ENCODE results near the gene GALNT10. TPM values are rescaled to one million over a fixed set of nuclear protein-coding genes. Genes with fewer than 3 reads are reported as not detected.

Gene GALNT10
- total and polyA plus RNA-seq, 2 of the 4 experiments (the other 2 are of a cell fraction), result 46.2 to 67.0 TPM

GRCh38 chr5:154394307-154394706, 203.8 kb downstream of the GALNT10 start:
- ATAC-seq (ENCODE audit: low read depth) (no peak), DNase-seq (no peak)
- Histone ChIP-seq H4K8ac (ENCODE audit: low read depth in 2 of 2, low read length in 2 of 2) (no peak overlapping the region), H2BK15ac (ENCODE audit: low read depth, low read length) (no peak overlapping the region), H3K18ac (ENCODE audit: low read depth, low read length) (no peak overlapping the region), H3K23ac (ENCODE audit: low read depth, low read length) (no peak overlapping the region), H4K5ac (ENCODE audit: low read depth, low read length) (no peak overlapping the region), H2BK120ac (ENCODE audit: low read depth, low read length) (no peak overlapping the region), H4K91ac (ENCODE audit: insufficient read depth, low read depth, low read length) (no peak overlapping the region), H3K14ac (replicated peaks; ENCODE audit: low read depth, low read length) (no peak overlapping the region), H2BK5ac (ENCODE audit: low read depth, low read length, poor library complexity, severe bottlenecking) (no peak overlapping the region), H3K9me3 (ENCODE audit: control insufficient read depth, insufficient read depth, low read length) (no peaks in the 10 kb centered on the region), H3K27me3 (ENCODE audit: control insufficient read depth, insufficient read depth, low read length) (no peaks in the 10 kb centered on the region), H3K27ac (ENCODE audit: insufficient read depth, low read length) (no peak overlapping the region), H3K4me2 (ENCODE audit: low read depth, low read length) (no peak overlapping the region), H2AK5ac (ENCODE audit: low read depth, low read length) (no peak overlapping the region), H3K9ac (ENCODE audit: low read depth, low read length) (no peak overlapping the region), H2BK20ac (ENCODE audit: low read depth, low read length) (no peak overlapping the region), H3K9me1 (ENCODE audit: insufficient read depth, low read length) (peaks cover 12% of the 10 kb centered on the region), H2AK9ac (replicated peaks; ENCODE audit: low read depth, low read length, poor library complexity) (no peak overlapping the region), H4K20me1 (ENCODE audit: insufficient read depth, low read length) (no peaks in the 10 kb centered on the region), H3K4me1 (ENCODE audit: control insufficient read depth, insufficient read depth, low read length) (no peaks in the 10 kb centered on the region), H3K36me3 (ENCODE audit: control insufficient read depth, insufficient read depth, low read length) (peaks cover 4% of the 10 kb centered on the region; the same call in 1 of the 2 replicates), H3K56ac (ENCODE audit: extremely low read depth, insufficient read depth, low read length) (no peak overlapping the region), H3K79me1 (ENCODE audit: low read depth in 1 of 2, low read length in 2 of 2) (peaks cover 0 to 12% of the 10 kb centered on the region in 2 experiments; a peak in 2 of 4 replicates), H3K4me3 (ENCODE audit: insufficient read depth, low read depth, low read length) (no peak overlapping the region), H2AFZ (replicated peaks; ENCODE audit: low read length, poor library complexity) (no peak overlapping the region), H3K4ac (ENCODE audit: low read depth, low read length) (no peak overlapping the region)
- intact Hi-C loops (cut with micrococcal nuclease), result loop anchor here (5.0 kb wide), 1 partner anchor 117 kb away; no protein-coding TSS in a partner anchor
- ChIA-PET POLR2A (ENCODE audit: unreplicated experiment) (no interaction called here), CTCF (no interaction called here)
- WGBS, 2 experiments (ENCODE audit: extremely low coverage in 2 of 2, insufficient read length in 1 of 2), result 90% methylated on average over 3 of the region's 5 CpGs; no CpG with 5 or more reads in 1 of the 2 experiments
- in situ Hi-C loops (cut with MboI; ENCODE audit: low sequenced_read_pairs), result no loop called here
- BruUV-seq (replicated peaks), result no TSS peak
- TF ChIP-seq POLR2A (IDR thresholded peaks at IDR 0.05; ENCODE audit: low read depth, low read length) (no peak), RAD21 (IDR thresholded peaks at IDR 0.05; ENCODE audit: low read length) (no peak), CHD1 (IDR thresholded peaks at IDR 0.05; ENCODE audit: low read depth, low read length) (no peak), RFX5 (IDR thresholded peaks at IDR 0.05; ENCODE audit: low read depth, low read length) (no peak), CEBPB (IDR thresholded peaks at IDR 0.05; ENCODE audit: low read depth, low read length) (no peak), USF2 (IDR thresholded peaks at IDR 0.05; ENCODE audit: low read depth, low read length) (no peak), MXI1 (IDR thresholded peaks at IDR 0.05; ENCODE audit: borderline replicate concordance, low read depth, low read length) (no peak), MAZ (IDR thresholded peaks at IDR 0.05; ENCODE audit: borderline replicate concordance, low read depth, low read length) (no peak), ELK1 (IDR thresholded peaks at IDR 0.05; ENCODE audit: borderline replicate concordance, low read depth, low read length) (no peak), CTCF (conservative IDR thresholded peaks at IDR 0.05; ENCODE audit: low read depth, low read length) (no peak), RCOR1 (IDR thresholded peaks at IDR 0.05; ENCODE audit: insufficient replicate concordance, low read length) (no peak), FOS (IDR thresholded peaks at IDR 0.05; ENCODE audit: low read depth, low read length) (no peak), BHLHE40 (IDR thresholded peaks at IDR 0.05; ENCODE audit: low read depth, low read length) (no peak), NFE2L2 (IDR thresholded peaks at IDR 0.05; ENCODE audit: low read depth, low read length) (no peak), SMC3 (IDR thresholded peaks at IDR 0.05; ENCODE audit: low read depth, low read length) (no peak)
- dilution Hi-C loops (cut with HindIII; ENCODE audit: low sequenced_read_pairs, unreplicated experiment), result no loop called here

Measured in IMR-90 (cell line).